Endothelial cell of umbilical vein (primary cell): Measurements from ENCODE around the gene CALY. TPM values are rescaled to one million over a fixed set of nuclear protein-coding genes. Genes with fewer than 3 reads are reported as not detected.

Source experiments
- BruUV-seq: library from RNA; stranded (reverse); fragments of 400-500 nt; replicated peaks from 2 replicates; lab custom pipeline; 2021; lab: Mats Ljungman, UMichigan
- CTCF ChIA-PET: fragments of 300-600, 350-600 bp; sonication (Branson Sonifier 250); formaldehyde crosslinking; loops from one replicate; lab custom pipeline; 2021; ENCODE audit warnings: antibody characterized with exemption, inconsistent platforms; lab: Charles Lee
- POLR2A ChIA-PET: fragments of 300-600, 350-600 bp; sonication (Branson Sonifier 250); formaldehyde crosslinking; loops from one replicate; lab custom pipeline; 2021; ENCODE audit warnings: antibody characterized with exemption, inconsistent platforms; lab: Charles Lee
- DNase-seq: peaks from one replicate; pipeline ENCODE4 v3.0.0-alpha.2; 2011; ENCODE audit warnings: low read depth, low spot score
- FAIRE-seq: peaks from 2 replicates; lab custom pipeline; 2011; peaks lifted over from hg19 to GRCh38; lab: Jason Lieb, UNC
- H2AFZ ChIP-seq: 2 replicates; pipeline ENCODE4 v1.6.0; 2012; ENCODE audit warnings: low read depth, low read length, control low read depth, inconsistent platforms
- H3K27ac ChIP-seq: 2 replicates; pipeline ENCODE4 v1.5.1; 2011; ENCODE audit warnings: low read depth, mild to moderate bottlenecking, control low read depth, low read length, moderate library complexity; ENCODE audit not compliant: insufficient read depth
- H3K27me3 ChIP-seq, 2 experiments: 2 replicates each; pipeline versions ENCODE4 v1.6.0 to v1.6.1; 2011; ENCODE audit warnings: low read length in 2 of 2, mixed read lengths in 1 of 2; ENCODE audit not compliant: control insufficient read depth in 2 of 2, insufficient read depth in 2 of 2
- H3K36me3 ChIP-seq, 2 experiments: 2 replicates in 1 of 2; 3 replicates in 1 of 2; pipeline ENCODE4 v1.5.1; 2011; ENCODE audit warnings: low read length in 2 of 2, mild to moderate bottlenecking in 1 of 2, moderate library complexity in 1 of 2; ENCODE audit not compliant: control insufficient read depth in 2 of 2, insufficient read depth in 2 of 2; ENCODE audit errors: extremely low read depth in 1 of 2
- H3K4me1 ChIP-seq: 3 replicates; pipeline ENCODE4 v1.5.1; 2011; ENCODE audit warnings: mild to moderate bottlenecking, low read length; ENCODE audit not compliant: control insufficient read depth, insufficient read depth; ENCODE audit errors: extremely low read depth
- H3K4me2 ChIP-seq: 2 replicates; pipeline ENCODE4 v1.6.1; 2011; ENCODE audit warnings: low read length, control low read depth, mixed read lengths; ENCODE audit not compliant: insufficient read depth
- H3K4me3 ChIP-seq, 3 experiments: fragments of 200-600 bp in 1 of 3; sonication (generic), shearing (Covaris generic) in 1 of 3; replicated peaks in 1 of 3; 2 replicates each; pipeline ENCODE4 v1.5.1; 2011 to 2016; ENCODE audit warnings: control low read depth in 3 of 3, low read length in 3 of 3, mild to moderate bottlenecking in 2 of 3, inconsistent platforms in 1 of 3, low read depth in 1 of 3, moderate library complexity in 1 of 3; ENCODE audit not compliant: insufficient read depth in 1 of 3
- H3K79me2 ChIP-seq: 2 replicates; pipeline ENCODE4 v1.6.0; 2012; ENCODE audit warnings: low read length, inconsistent platforms; ENCODE audit not compliant: control insufficient read depth, insufficient read depth
- H3K9ac ChIP-seq: replicated peaks from 2 replicates; pipeline ENCODE3; 2011; ENCODE audit warnings: low read length, control low read depth; ENCODE audit not compliant: insufficient read depth; ENCODE audit errors: extremely low read depth
- H3K9me1 ChIP-seq: replicated peaks from 3 replicates; pipeline ENCODE4 v1.6.0; 2011; ENCODE audit warnings: mild to moderate bottlenecking, low read length; ENCODE audit not compliant: control insufficient read depth, insufficient read depth; ENCODE audit errors: extremely low read depth
- H3K9me3 ChIP-seq: replicated peaks from 2 replicates; pipeline ENCODE4 v1.5.1; 2012; ENCODE audit warnings: low read length, inconsistent platforms; ENCODE audit not compliant: control insufficient read depth, insufficient read depth
- H4K20me1 ChIP-seq: replicated peaks from 2 replicates; pipeline ENCODE3; 2011; ENCODE audit warnings: mild to moderate bottlenecking, low read length; ENCODE audit not compliant: control insufficient read depth, insufficient read depth; ENCODE audit errors: extremely low read depth
- CTCF ChIP-seq, 2 donors: IDR thresholded peaks; 1 replicate in 1 of 2; 2 replicates in 1 of 2; pipeline ENCODE4 v1.5.1; 2011; ENCODE audit warnings: low read length in 2 of 2, mild to moderate bottlenecking in 2 of 2, moderate library complexity in 2 of 2, control low read depth in 1 of 2, inconsistent platforms in 1 of 2, low read depth in 1 of 2; ENCODE audit not compliant: insufficient read depth in 1 of 2; ENCODE audit errors: extremely low read depth in 1 of 2
- GATA2 ChIP-seq: IDR thresholded peaks from 2 replicates; pipeline ENCODE4 v1.7.0; 2011; ENCODE audit warnings: low read depth, mild to moderate bottlenecking, moderate library complexity, mixed read lengths, low read length; ENCODE audit not compliant: insufficient read length, insufficient read depth
- JUN ChIP-seq: IDR thresholded peaks from 2 replicates; pipeline ENCODE4 v1.6.1; 2011; ENCODE audit warnings: borderline replicate concordance, low read depth; ENCODE audit not compliant: insufficient read length, insufficient read depth
- MYC ChIP-seq: IDR thresholded peaks from one replicate; pipeline ENCODE4 v1.6.1; 2011; ENCODE audit warnings: mild to moderate bottlenecking, low read depth, low read length
- POLR2A ChIP-seq: IDR thresholded peaks from 2 replicates; pipeline ENCODE4 v1.6.1; 2012; ENCODE audit warnings: low read depth, mild to moderate bottlenecking, control low read depth, low read length
- dilution Hi-C: fragments of 300-500 bp; cut with MboI; formaldehyde crosslinking; loops from one replicate; pipeline ENCODE4 v1.15.0; 2019; ENCODE audit warnings: low sequenced_read_pairs; ENCODE audit not compliant: extremely low pct_ligation_motif_present
- intact Hi-C: fragments of 100-400 bp; cut with micrococcal nuclease; formaldehyde crosslinking; loops from one replicate; pipeline ENCODE4 v1.10.0; 2022
- polyA plus RNA-seq, 4 experiments: library from polyadenylated mRNA; depleted of rRNA in 3 of 4; stranded (reverse) in 3 of 4; unstranded in 1 of 4; fragments of >200 nt; gene quantifications; 2 replicates each; pipeline versions ENCODE4 v1.2.1 to v1.2.3, GENCODE V29; 2011 to 2012; ENCODE audit warnings: missing spikeins in 1 of 4
- total RNA-seq: library from RNA; stranded (reverse); gene quantifications from 2 replicates; pipeline ENCODE4 v1.2.3, GENCODE V29; 2021

CALY gene
- total and polyA plus RNA-seq, 2 donors (not counting 3 experiments of a cell fraction or from before 2014, with no cell fraction given), result not detected

- DNase-seq (no peak), FAIRE-seq (no peak)
- Histone ChIP-seq H3K4me1 (no peaks in the 10 kb centered on the region), H4K20me1 (no peaks in the 10 kb centered on the region), H2AFZ (no peak overlapping the region), H3K4me3 (no peak overlapping the region), H3K9ac (no peak overlapping the region), H3K27me3 (no peaks in the 10 kb centered on the region), H3K79me2 (no peaks in the 10 kb centered on the region), H3K36me3 (peaks cover 7 to 37% of the 10 kb centered on the region in 2 experiments), H3K4me2 (no peak overlapping the region), H3K9me1 (no peaks in the 10 kb centered on the region), H3K9me3 (no peaks in the 10 kb centered on the region), H3K27ac (no peak overlapping the region)
- no TSS peak for BruUV-seq
- ChIA-PET CTCF (interaction anchor here (1.0 kb wide), 1 partner anchor 12 kb away, joined by 4 read pairs; no protein-coding TSS in a partner anchor), POLR2A (no interaction called here)
- no peak for TF ChIP-seq CTCF (IDR thresholded peaks at IDR 0.05; ENCODE audit: extremely low read depth in 1 of 2, insufficient read depth in 1 of 2, low read depth in 1 of 2, low read length in 2 of 2)
- no peak for TF ChIP-seq JUN
- no peak for TF ChIP-seq POLR2A
- no peak for TF ChIP-seq GATA2
- TF ChIP-seq MYC, result no peak
- dilution Hi-C loops (no loop called here), intact Hi-C loops (no loop called here)
These were observed 54.9 kb downstream of the CALY start for GRCh38 chr10:133281628-133282372.
